Muscle of leg (tissue), 9 donors: Measurements from ENCODE around the gene PHF11. TPM values are rescaled to one million over a fixed set of nuclear protein-coding genes. Genes with fewer than 3 reads are reported as not detected.

ENCODE experiments used
- polyA plus RNA-seq, 8 donors: library from polyadenylated mRNA; unstranded; fragments of 120-200 nt; gene quantifications; one replicate each; pipeline versions ENCODE4 v1.2.1 to v1.2.3, GENCODE V29; 2013; ENCODE audit warnings: inconsistent platforms in 1 of 8, low replicate concordance in 1 of 8; ENCODE audit not compliant: insufficient read length in 8 of 8, insufficient read depth in 1 of 8
- total RNA-seq: library from RNA; stranded (reverse); fragments of 120-200 nt; gene quantifications from one replicate; pipeline ENCODE4 v1.2.4, GENCODE V29; 2013

PHF11 gene
- total and polyA plus RNA-seq, 9 donors, result 13.7 to 26.7 (median 17.4) TPM

Other genes with a start within 250 kb of the PHF11 start
- gene CDADC1, start 248.0 kb upstream of the PHF11 start, total RNA-seq, result 6.3 TPM
- gene CDADC1, start 248.0 kb upstream of the PHF11 start, polyA plus RNA-seq, result 10 to 100 TPM in 2 of 8 donors, 1 to 10 TPM in 6; 6.8 to 12.3 (median 9.1) TPM
- gene CAB39L, start 51.9 kb upstream of the PHF11 start, total RNA-seq, result 4.3 TPM
- gene CAB39L, start 51.9 kb upstream of the PHF11 start, polyA plus RNA-seq, result 1 to 10 TPM; 3.5 to 6.1 (median 4.5) TPM
- gene SETDB2, start 51.7 kb upstream of the PHF11 start, total RNA-seq, result 11.0 TPM
- 1 to 10 TPM; 6.7 to 8.8 (median 7.6) TPM for gene SETDB2, start 51.7 kb upstream of the PHF11 start, polyA plus RNA-seq
- gene RCBTB1, start 89.6 kb downstream of the PHF11 start, total RNA-seq, result 10.8 TPM
- 10 to 100 TPM; 16.4 to 24.9 (median 19.7) TPM for gene RCBTB1, start 89.6 kb downstream of the PHF11 start, polyA plus RNA-seq
- 0.58 TPM for gene ARL11, start 132.6 kb downstream of the PHF11 start, total RNA-seq
- under 1 TPM; 0.23 to 0.83 (median 0.38) TPM for gene ARL11, start 132.6 kb downstream of the PHF11 start, polyA plus RNA-seq
- 26.1 TPM for gene EBPL, start 195.5 kb downstream of the PHF11 start, total RNA-seq
- gene EBPL, start 195.5 kb downstream of the PHF11 start, polyA plus RNA-seq, result 10 to 100 TPM; 16.4 to 34.2 (median 25.7) TPM